Cardiac muscle cell (in vitro differentiated cells and primary cell): ENCODE measurements around the gene PM20D2. TPM values are rescaled to one million over a fixed set of nuclear protein-coding genes. Genes with fewer than 3 reads are reported as not detected.

ENCODE experiments used
- DNase-seq, 2 donors: peaks; one replicate each; pipeline versions ENCODE4 v3.0.0 to v3.0.0-alpha.2; 2010 to 2017; ENCODE audit warnings: low read depth in 1 of 2, low spot score in 1 of 2
- H3K27ac ChIP-seq: fragments of 200-600 bp; sonication (generic); 2 replicates; pipeline ENCODE4 v1.5.1; 2016
- H3K27me3 ChIP-seq: fragments of 200-600 bp; sonication (generic); 2 replicates; pipeline ENCODE4 v1.6.0; 2016; ENCODE audit warnings: control low read depth
- H3K36me3 ChIP-seq: fragments of 200-600 bp; sonication (generic); 2 replicates; pipeline ENCODE4 v1.5.1; 2016; ENCODE audit warnings: control low read depth
- H3K4me1 ChIP-seq: fragments of 200-600 bp; sonication (generic); 2 replicates; pipeline ENCODE4 v1.8.1; 2017; ENCODE audit warnings: low read depth, mild to moderate bottlenecking, mixed run types
- H3K4me3 ChIP-seq: fragments of 200-600 bp; sonication (generic); 2 replicates; pipeline ENCODE4 v1.5.1; 2016; ENCODE audit warnings: mild to moderate bottlenecking
- H3K9me3 ChIP-seq: fragments of 200-600 bp; sonication (generic); 2 replicates; pipeline ENCODE4 v1.5.1; 2017; ENCODE audit warnings: low read depth, mild to moderate bottlenecking, control low read depth
- polyA plus RNA-seq: library from polyadenylated mRNA; unstranded; fragments of >200 nt; fragmentation: Nextera tagmentation; extraction: Ambion mirVana; gene quantifications from 2 replicates; pipeline ENCODE4 v1.2.1, GENCODE V29; 2016
- total RNA-seq: library from RNA; depleted of rRNA; stranded (reverse); fragments of >200 nt; gene quantifications from 2 replicates; pipeline ENCODE4 v1.2.3, GENCODE V29; 2016
- TF ChIP-seq, protein P1 (sequence below): IDR thresholded peaks from 2 replicates; pipeline ENCODE4 v1.5.1; 2012; ENCODE audit warnings: low read depth, mild to moderate bottlenecking, low read length

Gene PM20D2
- total and polyA plus RNA-seq, 2 experiments from 2014 or later, result 10.6 to 11.4 TPM

DNA sequence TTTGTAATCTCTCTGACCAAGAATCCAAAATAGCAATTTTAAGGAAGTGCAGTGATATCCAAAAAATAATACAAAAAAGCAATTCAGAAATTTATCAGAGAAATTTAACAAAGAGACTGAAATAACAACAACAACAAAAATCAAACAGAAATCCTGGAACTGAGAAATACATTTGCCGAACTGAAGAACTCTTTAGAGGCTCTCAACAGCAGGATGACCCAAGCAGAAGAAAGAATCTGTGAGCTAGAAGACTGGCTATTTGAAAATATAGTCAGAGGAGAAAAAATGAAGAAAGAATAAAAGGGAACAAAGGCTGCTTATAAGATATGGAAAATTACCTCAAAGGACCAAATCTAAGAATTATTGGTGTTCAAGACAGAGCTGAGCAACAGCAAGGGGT lies 48.7 kb downstream of the PM20D2 start:
- H3K27me3 ChIP-seq, result no peaks in the 10 kb centered on the region
- no peak overlapping the region for H3K27ac ChIP-seq
- no peaks in the 10 kb centered on the region for H3K4me1 ChIP-seq
- H3K4me3 ChIP-seq, result no peak overlapping the region
- H3K36me3 ChIP-seq, result no peaks in the 10 kb centered on the region
- TF ChIP-seq, protein P1, sequence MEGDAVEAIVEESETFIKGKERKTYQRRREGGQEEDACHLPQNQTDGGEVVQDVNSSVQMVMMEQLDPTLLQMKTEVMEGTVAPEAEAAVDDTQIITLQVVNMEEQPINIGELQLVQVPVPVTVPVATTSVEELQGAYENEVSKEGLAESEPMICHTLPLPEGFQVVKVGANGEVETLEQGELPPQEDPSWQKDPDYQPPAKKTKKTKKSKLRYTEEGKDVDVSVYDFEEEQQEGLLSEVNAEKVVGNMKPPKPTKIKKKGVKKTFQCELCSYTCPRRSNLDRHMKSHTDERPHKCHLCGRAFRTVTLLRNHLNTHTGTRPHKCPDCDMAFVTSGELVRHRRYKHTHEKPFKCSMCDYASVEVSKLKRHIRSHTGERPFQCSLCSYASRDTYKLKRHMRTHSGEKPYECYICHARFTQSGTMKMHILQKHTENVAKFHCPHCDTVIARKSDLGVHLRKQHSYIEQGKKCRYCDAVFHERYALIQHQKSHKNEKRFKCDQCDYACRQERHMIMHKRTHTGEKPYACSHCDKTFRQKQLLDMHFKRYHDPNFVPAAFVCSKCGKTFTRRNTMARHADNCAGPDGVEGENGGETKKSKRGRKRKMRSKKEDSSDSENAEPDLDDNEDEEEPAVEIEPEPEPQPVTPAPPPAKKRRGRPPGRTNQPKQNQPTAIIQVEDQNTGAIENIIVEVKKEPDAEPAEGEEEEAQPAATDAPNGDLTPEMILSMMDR, result no peak
- no peak for DNase-seq
- H3K9me3 ChIP-seq, result no peaks in the 10 kb centered on the region

DNA sequence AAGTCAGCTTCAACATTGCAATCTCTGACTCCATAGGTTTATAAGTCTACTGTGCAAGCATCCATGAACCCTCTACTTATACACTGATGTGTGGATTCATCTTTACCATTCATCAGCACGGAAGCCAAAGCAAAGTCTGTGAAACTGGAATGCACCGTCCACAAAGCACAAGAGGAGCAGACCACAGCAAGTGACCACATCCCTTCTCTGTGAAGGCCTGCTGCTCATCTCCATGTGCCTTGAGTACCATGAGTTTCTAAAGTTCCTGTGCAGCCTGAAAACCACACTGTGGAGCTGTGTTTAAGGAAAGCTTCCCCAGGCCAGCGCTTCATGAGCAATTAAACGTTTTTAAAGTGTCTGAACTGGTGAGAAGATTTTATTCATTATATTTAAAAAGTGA lies 51.3 kb downstream of the PM20D2 start:
- TF ChIP-seq, protein P1, result no peak
- Histone ChIP-seq H3K27ac (no peak overlapping the region), H3K36me3 (no peaks in the 10 kb centered on the region), H3K9me3 (no peaks in the 10 kb centered on the region), H3K4me3 (no peak overlapping the region), H3K4me1 (no peaks in the 10 kb centered on the region), H3K27me3 (no peaks in the 10 kb centered on the region)
- no peak for DNase-seq

DNA sequence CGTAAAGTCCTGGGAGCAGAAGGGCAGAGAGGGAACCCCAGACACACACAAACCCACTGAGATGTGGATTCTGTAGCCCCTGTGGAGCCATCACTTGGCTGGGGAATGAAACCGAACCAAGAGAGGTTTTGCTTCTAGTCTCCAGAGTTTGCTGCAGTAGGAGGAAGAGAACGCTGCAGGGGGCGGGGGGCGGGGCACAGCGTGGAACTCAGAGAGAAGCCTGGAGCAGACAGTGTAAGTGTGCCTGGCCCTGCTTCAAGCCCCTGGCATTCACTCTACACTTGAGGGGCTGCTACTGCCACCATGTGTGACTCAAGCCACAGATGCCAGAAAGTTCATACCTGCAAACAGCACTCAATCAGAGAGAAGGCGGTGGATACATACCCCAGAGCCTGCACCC lies 52.4 kb downstream of the PM20D2 start:
- no peaks in the 10 kb centered on the region for H3K4me1 ChIP-seq

DNA sequence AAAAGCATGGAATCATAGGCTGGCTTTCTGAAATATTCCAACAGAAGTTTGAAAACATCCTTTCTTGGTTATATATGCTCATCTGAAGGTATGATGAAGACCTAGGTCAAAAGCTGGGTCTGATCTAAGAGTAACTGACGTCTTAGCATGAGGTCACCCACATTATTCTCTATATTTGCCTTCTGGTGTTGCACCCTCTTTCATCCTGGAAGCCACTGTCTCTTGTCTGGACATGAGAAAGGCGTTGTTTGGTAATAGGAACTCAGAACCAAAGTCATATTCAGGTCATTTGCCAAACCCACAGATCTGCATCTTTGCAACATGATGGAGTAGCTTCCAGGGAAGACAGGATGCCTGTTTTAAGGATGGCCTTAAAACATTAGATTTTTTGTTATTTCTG lies 53.7 kb downstream of the PM20D2 start:
- TF ChIP-seq, protein P1, result no peak
- Histone ChIP-seq H3K27ac (no peak overlapping the region), H3K4me3 (no peak overlapping the region), H3K27me3 (no peaks in the 10 kb centered on the region), H3K4me1 (no peaks in the 10 kb centered on the region), H3K36me3 (no peaks in the 10 kb centered on the region), H3K9me3 (no peaks in the 10 kb centered on the region)
- no peak for DNase-seq

More for the DNA sequence above, 52.4 kb downstream of the PM20D2 start:
- Histone ChIP-seq H3K9me3 (no peaks in the 10 kb centered on the region), H3K36me3 (no peaks in the 10 kb centered on the region), H3K27ac (no peak overlapping the region), H3K4me3 (no peak overlapping the region), H3K27me3 (no peaks in the 10 kb centered on the region)
- TF ChIP-seq, protein P1, result no peak
- DNase-seq, result no peak

DNA sequence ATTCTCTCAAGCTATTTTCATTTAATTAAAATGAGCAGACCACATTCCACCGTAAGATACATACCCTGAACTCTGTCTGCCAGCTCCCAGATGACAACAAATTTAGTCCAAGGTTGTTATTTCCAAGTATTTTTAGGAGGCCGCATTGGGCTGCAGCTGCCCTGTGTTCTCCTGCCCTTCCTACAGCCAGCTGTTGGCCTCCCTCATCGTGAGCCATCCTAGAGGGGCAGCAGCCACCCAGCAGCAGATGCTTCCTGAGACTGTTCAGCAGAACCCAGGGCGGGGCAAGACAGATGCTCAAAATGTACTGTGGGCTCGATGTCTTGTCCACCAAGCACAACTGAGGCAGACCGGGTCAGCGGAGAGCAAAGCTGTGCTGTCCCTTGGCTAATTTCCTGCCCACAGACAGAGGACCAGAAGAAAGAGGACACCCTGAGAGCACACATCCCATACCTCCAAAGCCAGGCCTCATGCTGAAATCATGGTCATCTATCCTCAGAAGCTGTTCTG lies 54.9 kb downstream of the PM20D2 start:
- TF ChIP-seq, protein P1, result no peak
- H3K9me3 ChIP-seq, result no peaks in the 10 kb centered on the region
- H3K4me1 ChIP-seq, result no peaks in the 10 kb centered on the region
- no peak overlapping the region for H3K4me3 ChIP-seq
- no peak overlapping the region for H3K27ac ChIP-seq
- no peaks in the 10 kb centered on the region for H3K36me3 ChIP-seq
- H3K27me3 ChIP-seq, result no peaks in the 10 kb centered on the region
- no peak for DNase-seq

DNA sequence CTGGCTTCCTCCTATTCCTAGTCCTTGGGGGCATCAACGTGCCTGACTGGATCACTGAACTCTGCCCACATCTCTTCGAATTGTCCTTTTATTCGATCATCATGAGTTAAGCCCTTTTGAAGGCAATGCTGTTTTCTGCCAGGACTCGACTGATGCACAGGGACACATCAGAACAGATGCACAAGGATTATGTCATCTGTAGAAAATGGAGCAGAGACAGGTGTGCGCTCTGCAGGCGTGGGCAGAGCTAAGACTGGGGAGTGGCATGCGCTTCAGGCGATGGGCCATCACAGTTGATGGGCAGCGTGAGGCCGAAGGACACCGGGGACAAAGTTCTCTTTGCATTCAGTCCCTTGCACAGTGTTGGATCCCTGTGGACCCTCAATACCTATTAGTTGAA lies 58.2 kb downstream of the PM20D2 start:
- no peak for DNase-seq
- Histone ChIP-seq H3K27me3 (no peaks in the 10 kb centered on the region), H3K4me3 (no peak overlapping the region), H3K27ac (no peak overlapping the region), H3K36me3 (no peaks in the 10 kb centered on the region), H3K9me3 (no peaks in the 10 kb centered on the region), H3K4me1 (no peaks in the 10 kb centered on the region)
- TF ChIP-seq, protein P1, result no peak
